Adrenal gland (tissue), 12 donors: ENCODE measurements around the gene SERPING1. TPM values are rescaled to one million over a fixed set of nuclear protein-coding genes. Genes with fewer than 3 reads are reported as not detected.

Source experiments
- DNase-seq, 7 donors: peaks; one replicate each; pipeline ENCODE4 v3.0.0-alpha.2; 2019 to 2020
- H3K27ac ChIP-seq, 5 donors: fragments of 200-600 bp; sonication (generic) in 4 of 5; 1 replicate in 3 of 5; 2 replicates in 2 of 5; pipeline versions ENCODE4 v1.5.1 to v1.8.0; 2016 to 2020; ENCODE audit warnings: mild to moderate bottlenecking in 1 of 5
- H3K27me3 ChIP-seq: fragments of 200-600 bp; 2 replicates; pipeline ENCODE4 v1.8.0; 2021
- H3K36me3 ChIP-seq, 2 donors: fragments of 200-600 bp; replicated peaks in 1 of 2; 1 replicate in 1 of 2; 2 replicates in 1 of 2; pipeline versions ENCODE4 v1.5.1 to v1.8.0; 2018 to 2022
- H3K4me1 ChIP-seq, 2 donors: fragments of 200-600 bp; replicated peaks in 1 of 2; 1 replicate in 1 of 2; 2 replicates in 1 of 2; pipeline versions ENCODE4 v1.5.1 to v1.8.0; 2018 to 2021
- H3K4me3 ChIP-seq, 4 donors: fragments of 200-600 bp; sonication (generic) in 3 of 4; one replicate each; pipeline ENCODE4 v1.5.1; 2016 to 2018
- H3K9me3 ChIP-seq, 3 donors: fragments of 200-600 bp; sonication (generic) in 1 of 3; replicated peaks in 1 of 3; 1 replicate in 2 of 3; 2 replicates in 1 of 3; pipeline versions ENCODE4 v1.5.1 to v1.8.0; 2016 to 2021
- CTCF ChIP-seq, 6 experiments: fragments of 450-650 bp in 4 of 6; fragments of 200-600 bp in 2 of 6; sonication (generic) in 1 of 6; IDR thresholded peaks; 1 replicate in 5 of 6; 2 replicates in 1 of 6; pipeline versions ENCODE4 v1.5.1 to v1.8.0; 2016 to 2021; ENCODE audit warnings: antibody characterized with exemption in 6 of 6, mild to moderate bottlenecking in 2 of 6, moderate library complexity in 1 of 6
- POLR2A ChIP-seq, 2 donors: fragments of 450-650 bp; IDR thresholded peaks; one replicate each; pipeline ENCODE4 v1.6.1; 2017; ENCODE audit warnings: antibody characterized with exemption in 2 of 2, mild to moderate bottlenecking in 2 of 2, moderate library complexity in 1 of 2
- WGBS, 4 donors: extraction: QIAGEN DNeasy Blood & Tissue Kit in 2 of 4; methylation state at CpG; one replicate each; pipeline versions ENCODE4 v1.1.5 to v1.1.7; 2013 to 2017; 5-methylcytosine and 5-hydroxymethylcytosine counted together
- intact Hi-C, 2 donors: fragments of 100-400 bp; cut with DNase I; formaldehyde crosslinking; loops; one replicate each; pipeline versions ENCODE4 v1.14.1 to v1.15.0; 2022 to 2023
- polyA plus RNA-seq, 3 donors: library from polyadenylated mRNA; stranded (reverse); fragments of 200-250 nt in 2 of 3; fragments of 350-450 nt in 1 of 3; fragmentation: Illumina TruSeq in 1 of 3; extraction: RNeasy Lipid Tissue Mini Kit (QIAGEN cat#74804) in 1 of 3; gene quantifications; one replicate each; pipeline ENCODE4 v1.2.3, GENCODE V29; 2013 to 2014
- total RNA-seq, 9 donors: library from RNA; depleted of rRNA in 4 of 9; stranded (reverse); fragments of >200 nt in 4 of 9; fragments of 120-200 nt in 1 of 9; fragmentation: NEBNext Ultra II Directional in 1 of 9; extraction: Animal tissue kit (Norgen Biotek cat#: 25700) in 1 of 9; gene quantifications; one replicate each; pipeline versions ENCODE4 v1.1.0 to v1.2.4, GENCODE V29; 2013 to 2023
- donor health status: healthy with polysubstance abuse.
- donor health status: Bipolar disorder and iron deficiency.
- donor health status: DM: yes; HTN: yes; CAD: no.
- donor health status: DM: no; HTN: no; CAD: no.
- donor health status: DM: no; HTN: no; CAD: no.
- donor health status: DM: yes; HTN: yes; CAD: no.

Gene SERPING1
- total and polyA plus RNA-seq, 12 donors: 7.0 to 423 (median 163) TPM

DNA sequence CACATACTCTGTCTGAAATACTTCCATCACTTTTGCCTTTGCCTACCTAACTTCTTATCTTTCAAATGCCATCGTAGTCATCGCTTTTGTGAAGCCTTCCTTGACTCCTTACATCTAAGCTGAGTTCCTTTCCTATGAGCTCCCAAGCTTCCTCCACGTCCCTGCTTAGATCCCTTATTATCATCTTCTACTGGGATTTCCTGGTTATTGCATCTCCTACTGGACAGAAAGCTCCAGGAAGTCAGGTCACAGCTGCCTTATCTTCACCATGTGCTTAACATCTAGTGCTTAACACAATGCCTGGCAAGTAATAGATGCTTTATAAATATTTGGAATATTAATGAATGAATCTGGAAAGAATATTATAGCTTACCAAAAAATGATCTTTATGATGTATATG is 46.3 kb downstream of the SERPING1 start:
- peaks cover 0 to 21% of the 10 kb centered on the region in 2 donors for H3K4me1 ChIP-seq
- H3K4me3 ChIP-seq: no peak overlapping the region
- no peaks in the 10 kb centered on the region for H3K9me3 ChIP-seq
- intact Hi-C loops: loop anchor here (5.0 to 10.0 kb wide), 6 partner anchors 49 to 299 kb away; partner anchors contain the start of genes RTN4RL2 (in 1 of the 2), SERPING1 (in 1 of the 2) and UBE2L6 (in 1 of the 2)
- TF ChIP-seq CTCF (IDR thresholded peaks at IDR 0.05) (no peak), POLR2A (IDR thresholded peaks at IDR 0.05) (no peak)
- H3K36me3 ChIP-seq: no peaks in the 10 kb centered on the region
- WGBS, 4 donors: 64 to 78% (median 75%) methylated on average over 3 of the region's 3 CpGs
- DNase-seq: no peak
- no peak overlapping the region for H3K27ac ChIP-seq
- peaks cover 18% of the 10 kb centered on the region for H3K27me3 ChIP-seq

GRCh38 chr11:57644748-57645688 is 47.5 kb downstream of the SERPING1 start:
- no peaks in the 10 kb centered on the region for H3K9me3 ChIP-seq
- peak overlapping the region in 1 of 5 donors; percentile 0 for H3K27ac ChIP-seq
- no peaks in the 10 kb centered on the region for H3K36me3 ChIP-seq
- 11 to 19% (median 11%) methylated on average over 17 of the region's 17 CpGs for WGBS, 4 donors
- intact Hi-C loops: loop anchor here (5.0 to 10.0 kb wide), 6 partner anchors 50 to 300 kb away; partner anchors contain the start of genes RTN4RL2 (in 1 of the 2), SERPING1 (in 1 of the 2) and UBE2L6 (in 1 of the 2)
- no peak for TF ChIP-seq POLR2A (IDR thresholded peaks at IDR 0.05)
- TF ChIP-seq CTCF (IDR thresholded peaks at IDR 0.05): peak; percentile 64 to 91 (median 77)
- peaks cover 18% of the 10 kb centered on the region for H3K27me3 ChIP-seq
- H3K4me3 ChIP-seq: no peak overlapping the region
- peak; percentile 78 to 93 (median 85) for DNase-seq
- peaks cover 0 to 29% of the 10 kb centered on the region in 2 donors for H3K4me1 ChIP-seq

GRCh38 chr11:57645689-57646085 is 48.2 kb downstream of the SERPING1 start:
- Histone ChIP-seq H3K27ac (no peak overlapping the region), H3K27me3 (peaks cover 18% of the 10 kb centered on the region), H3K9me3 (no peaks in the 10 kb centered on the region), H3K36me3 (no peaks in the 10 kb centered on the region), H3K4me3 (no peak overlapping the region), H3K4me1 (peaks cover 0 to 29% of the 10 kb centered on the region in 2 donors)
- TF ChIP-seq CTCF (IDR thresholded peaks at IDR 0.05): no peak
- TF ChIP-seq POLR2A (IDR thresholded peaks at IDR 0.05): no peak
- WGBS, 4 donors: 8 to 28% (median 14%) methylated on average over 2 to 5 of the region's 5 CpGs
- DNase-seq: no peak
- intact Hi-C loops: loop anchor here (10.0 kb wide), 3 partner anchors 51 to 301 kb away; partner anchors contain the start of genes RTN4RL2 (in 1 of the 2) and SERPING1 (in 1 of the 2)

DNA sequence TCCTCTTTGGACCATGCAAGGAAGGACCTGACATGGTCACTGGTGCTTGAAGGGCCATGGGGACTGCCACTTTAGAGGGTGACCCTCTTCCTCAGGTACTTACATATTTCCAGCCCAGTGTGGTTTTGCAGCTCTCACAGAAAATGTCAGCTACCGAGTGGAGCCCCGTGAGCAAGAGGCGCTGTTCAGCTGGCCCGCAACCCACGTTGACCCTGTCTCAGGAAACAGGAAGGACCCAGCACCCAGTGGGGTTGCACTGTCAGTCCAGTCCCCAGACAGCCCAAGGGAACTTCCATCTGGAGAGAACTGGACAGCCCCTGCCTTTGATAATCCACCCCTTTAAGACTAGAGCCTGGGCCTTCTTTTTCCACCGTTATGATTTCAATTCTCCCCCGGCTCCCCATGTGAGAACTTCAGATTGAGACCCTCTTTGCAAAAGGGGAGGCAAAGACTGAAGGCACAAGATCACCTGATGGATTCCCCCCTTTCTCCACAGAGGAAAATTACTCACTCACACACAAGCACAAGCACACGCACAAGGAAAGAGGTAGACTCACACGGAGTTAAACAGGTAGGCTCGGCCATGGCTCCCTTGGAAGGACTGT is 48.8 kb downstream of the SERPING1 start:
- DNase-seq: peak in 1 of 7 donors; percentile 30
- H3K9me3 ChIP-seq: no peaks in the 10 kb centered on the region
- H3K36me3 ChIP-seq: no peaks in the 10 kb centered on the region
- H3K4me3 ChIP-seq: no peak overlapping the region
- no peak overlapping the region for H3K27ac ChIP-seq
- H3K27me3 ChIP-seq: peaks cover 18% of the 10 kb centered on the region
- peaks cover 0 to 29% of the 10 kb centered on the region in 2 donors for H3K4me1 ChIP-seq
- WGBS, 4 donors: 23 to 35% (median 31%) methylated on average over 5 to 10 of the region's 10 CpGs
- no peak for TF ChIP-seq POLR2A (IDR thresholded peaks at IDR 0.05)
- TF ChIP-seq CTCF (IDR thresholded peaks at IDR 0.05): no peak
- intact Hi-C loops: loop anchor here (10.0 kb wide), 3 partner anchors 51 to 301 kb away; partner anchors contain the start of genes RTN4RL2 (in 1 of the 2) and SERPING1 (in 1 of the 2)
